ENCODE measurements around the gene MTG2.

DNA sequence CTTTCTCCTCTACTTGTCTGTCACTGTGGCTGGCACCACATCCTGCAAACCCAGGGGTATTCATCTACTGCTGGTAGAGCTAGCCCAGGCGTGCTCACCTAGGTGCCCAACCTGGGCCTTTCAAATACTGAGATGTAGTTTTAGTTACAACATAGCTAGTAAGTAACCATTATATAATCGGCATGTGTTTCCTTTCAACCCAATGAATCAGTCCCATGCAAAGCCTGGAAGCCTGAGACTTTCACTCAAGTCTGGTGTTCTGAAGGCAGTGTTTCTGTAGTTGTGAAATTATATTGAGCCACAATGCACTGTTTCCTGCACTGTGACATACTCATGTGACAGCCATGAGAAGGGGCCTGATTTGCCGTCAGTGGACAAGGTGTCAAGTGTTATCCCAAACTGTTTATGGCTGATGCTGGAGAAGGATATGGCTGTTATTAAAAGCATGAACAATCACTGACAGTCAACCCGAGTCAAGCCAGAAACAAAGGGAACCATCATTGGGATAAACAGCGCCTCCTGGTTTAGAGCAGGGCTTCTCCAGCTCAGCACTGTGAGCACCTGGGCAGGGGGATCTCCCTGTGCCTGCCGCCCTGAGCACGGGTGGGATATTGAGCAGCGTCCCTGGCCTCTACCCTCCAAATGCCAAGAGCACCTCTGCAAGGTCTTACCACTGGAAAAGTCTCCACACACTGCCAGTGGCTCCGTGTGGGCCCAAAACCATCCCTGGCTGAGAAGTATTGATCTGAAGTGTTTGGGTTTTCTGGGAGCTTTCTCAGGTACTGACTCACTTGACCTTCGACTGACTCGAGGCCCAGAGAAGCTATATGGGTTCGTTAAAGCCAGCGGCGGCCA is 41.2 kb upstream of the MTG2 start:
- TF ChIP-seq, protein P1, sequence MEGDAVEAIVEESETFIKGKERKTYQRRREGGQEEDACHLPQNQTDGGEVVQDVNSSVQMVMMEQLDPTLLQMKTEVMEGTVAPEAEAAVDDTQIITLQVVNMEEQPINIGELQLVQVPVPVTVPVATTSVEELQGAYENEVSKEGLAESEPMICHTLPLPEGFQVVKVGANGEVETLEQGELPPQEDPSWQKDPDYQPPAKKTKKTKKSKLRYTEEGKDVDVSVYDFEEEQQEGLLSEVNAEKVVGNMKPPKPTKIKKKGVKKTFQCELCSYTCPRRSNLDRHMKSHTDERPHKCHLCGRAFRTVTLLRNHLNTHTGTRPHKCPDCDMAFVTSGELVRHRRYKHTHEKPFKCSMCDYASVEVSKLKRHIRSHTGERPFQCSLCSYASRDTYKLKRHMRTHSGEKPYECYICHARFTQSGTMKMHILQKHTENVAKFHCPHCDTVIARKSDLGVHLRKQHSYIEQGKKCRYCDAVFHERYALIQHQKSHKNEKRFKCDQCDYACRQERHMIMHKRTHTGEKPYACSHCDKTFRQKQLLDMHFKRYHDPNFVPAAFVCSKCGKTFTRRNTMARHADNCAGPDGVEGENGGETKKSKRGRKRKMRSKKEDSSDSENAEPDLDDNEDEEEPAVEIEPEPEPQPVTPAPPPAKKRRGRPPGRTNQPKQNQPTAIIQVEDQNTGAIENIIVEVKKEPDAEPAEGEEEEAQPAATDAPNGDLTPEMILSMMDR (IDR thresholded peaks at IDR 0.05): no peak
- TF ChIP-seq POLR2A (IDR thresholded peaks at IDR 0.05): no peak

Data from lower leg skin (tissue), 3 donors.